ENCODE data around the gene BABAM1.

DNA sequence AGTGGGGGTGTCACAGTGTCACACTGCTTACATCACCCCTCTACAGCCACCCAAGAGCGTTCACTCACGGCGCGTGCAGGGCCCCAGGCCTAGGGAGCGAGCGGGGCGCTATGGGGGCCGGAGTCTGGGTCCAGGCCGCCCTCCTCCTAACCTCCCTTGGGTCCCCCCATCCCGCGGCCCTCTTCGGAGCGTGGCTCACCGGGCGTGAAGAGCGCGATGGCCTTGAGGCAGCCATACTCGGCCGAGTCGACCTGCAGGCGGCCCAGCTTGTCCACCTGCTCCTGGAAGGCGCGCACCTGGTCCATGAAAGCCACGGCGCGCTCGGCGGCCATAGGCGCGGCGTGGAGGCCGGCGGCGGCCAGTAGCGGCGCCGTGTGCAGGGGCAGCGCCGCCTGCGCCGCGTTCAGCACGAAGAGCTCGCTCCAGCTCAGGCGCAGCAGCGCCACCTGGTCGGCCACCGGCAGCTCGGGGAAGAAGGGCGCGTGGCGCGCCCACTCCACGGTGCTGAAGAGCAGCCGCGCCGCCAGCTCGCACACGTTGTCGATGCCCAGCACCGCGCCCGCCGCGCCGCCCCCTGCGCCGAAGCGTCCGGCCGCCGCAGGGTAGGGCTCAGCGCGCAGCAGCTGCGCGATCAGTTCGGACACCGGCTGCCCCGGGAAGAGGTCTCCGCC lies 31.8 kb upstream of the BABAM1 start:
- TF ChIP-seq POLR2A (IDR thresholded peaks at IDR 0.05; ENCODE audit: low read depth, low read length) (no peak), POLR2AphosphoS5 (IDR thresholded peaks at IDR 0.05; ENCODE audit: low read depth, low read length) (no peak)
